ENCODE data around the gene ZNF783.

ZNF783 gene

DNA sequence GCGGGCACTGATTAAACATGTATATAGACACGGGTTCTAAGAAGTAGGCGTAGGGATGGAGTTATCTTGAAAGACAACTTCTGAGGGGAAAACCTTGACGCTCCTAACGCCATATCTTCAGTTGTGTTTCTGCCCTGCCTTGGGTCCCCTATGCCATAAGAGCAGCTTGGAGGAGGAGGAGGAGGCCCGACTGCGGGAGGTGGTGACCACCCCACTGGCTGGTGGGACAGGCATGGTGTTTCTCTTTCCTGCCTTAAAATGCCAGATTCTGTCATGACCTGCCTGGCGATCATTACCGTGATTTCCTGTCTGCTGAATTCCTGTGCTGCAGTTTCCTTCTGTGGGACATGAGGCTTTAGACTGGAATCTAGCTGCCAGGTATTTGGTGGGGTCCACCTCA lies 15.9 kb downstream of the ZNF783 start:
- Histone ChIP-seq H3K9me3 (replicated peaks in 1 of 11) (peaks cover 5 to 14% (median 7%) of the 10 kb centered on the region in 11 experiments; a peak in 15 of 22 replicates), H3K9ac (0 out of 22 replicates have a peak overlapping the region, but pooled peaks of 1 of the 11 experiments have one; percentile 9), H3K4me1 (no peaks in the 10 kb centered on the region), H3K36me3 (peaks cover 60 to 88% (median 84%) of the 10 kb centered on the region in 11 experiments), H3K27ac (no peak overlapping the region), H4K20me1 (peaks cover 0 to 6% (median 0%) of the 10 kb centered on the region in 11 experiments; a peak in 3 of 22 replicates), H3K4me2 (no peak overlapping the region), H3K27me3 (no peaks in the 10 kb centered on the region), H3K4me3 (no peak overlapping the region)
- TF ChIP-seq Cebpa-rat (IDR thresholded peaks at IDR 0.05), result no peak

DNA sequence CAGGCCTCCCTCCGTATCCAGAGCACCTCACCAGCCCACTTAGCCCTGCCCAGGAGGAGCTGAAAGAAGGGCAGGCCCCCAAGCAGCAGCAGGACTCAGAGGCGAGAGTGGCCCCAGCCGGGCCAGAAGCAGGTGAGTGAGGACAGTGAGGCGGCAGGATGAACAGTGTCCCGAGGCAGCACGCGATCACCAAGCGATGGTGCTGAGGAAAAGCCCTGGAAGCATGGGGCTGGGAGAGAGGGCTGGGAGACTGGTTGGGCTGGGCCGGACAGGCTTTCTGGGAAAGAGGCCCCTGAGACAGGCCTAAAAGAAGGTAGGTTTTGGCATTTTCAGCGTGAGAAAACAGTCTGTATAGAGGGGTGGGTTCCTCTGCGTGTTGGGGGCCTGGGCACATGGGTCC lies 16.4 kb downstream of the ZNF783 start:
- Histone ChIP-seq H3K9me3 (replicated peaks in 1 of 11) (peaks cover 5 to 14% (median 7%) of the 10 kb centered on the region in 11 experiments; a peak in 15 of 22 replicates), H3K36me3 (peaks cover 54 to 83% (median 78%) of the 10 kb centered on the region in 11 experiments), H3K4me1 (no peaks in the 10 kb centered on the region), H3K9ac (no peak overlapping the region), H3K4me3 (no peak overlapping the region), H3K27ac (no peak overlapping the region; a peak in 1 of 22 replicates), H4K20me1 (peaks cover 0 to 10% (median 0%) of the 10 kb centered on the region in 11 experiments; a peak in 3 of 22 replicates), H3K4me2 (no peak overlapping the region), H3K27me3 (no peaks in the 10 kb centered on the region)
- no peak for TF ChIP-seq Cebpa-rat (IDR thresholded peaks at IDR 0.05)

DNA sequence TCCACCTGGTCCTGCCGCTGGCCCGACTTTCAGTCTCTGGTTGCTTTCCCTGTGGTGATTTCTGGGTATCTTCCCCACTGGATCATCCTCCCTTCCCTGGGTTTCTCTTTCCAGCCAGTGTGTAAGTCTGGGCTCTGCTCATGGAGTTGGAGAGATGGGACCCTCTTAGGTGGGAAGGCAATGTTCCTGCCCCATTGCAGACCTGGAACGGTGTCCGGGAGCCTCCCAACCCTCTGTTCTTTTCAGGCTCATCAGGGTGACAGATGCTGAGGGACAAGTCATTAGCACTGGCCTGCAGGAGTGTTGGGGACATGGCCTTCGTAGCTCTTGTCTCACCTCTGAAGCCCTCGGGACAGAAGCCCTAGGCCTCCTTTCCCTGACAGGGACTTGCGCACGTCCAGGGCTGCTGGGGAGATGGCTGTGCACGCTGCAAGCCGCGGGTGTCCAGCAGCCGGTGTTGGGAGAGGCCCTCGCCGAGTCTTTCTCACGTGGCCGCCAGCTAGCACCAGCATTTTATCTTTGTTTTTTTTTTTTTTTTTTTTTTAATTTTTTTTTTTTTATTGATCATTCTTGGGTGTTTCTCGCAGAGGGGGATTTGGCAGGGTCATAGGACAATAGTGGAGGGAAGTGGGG lies 17.2 kb downstream of the ZNF783 start:
- Histone ChIP-seq H3K9me3 (replicated peaks in 1 of 11) (peaks cover 5 to 10% (median 6%) of the 10 kb centered on the region in 11 experiments; a peak in 15 of 22 replicates), H3K4me1 (peaks cover 0 to 6% (median 1%) of the 10 kb centered on the region in 10 experiments; a peak in 11 of 20 replicates), H4K20me1 (peaks cover 0 to 17% (median 4%) of the 10 kb centered on the region in 11 experiments; a peak in 8 of 22 replicates), H3K4me3 (no peak overlapping the region), H3K36me3 (peaks cover 48 to 78% (median 72%) of the 10 kb centered on the region in 11 experiments), H3K27ac (no peak overlapping the region), H3K4me2 (no peak overlapping the region), H3K9ac (no peak overlapping the region), H3K27me3 (peaks cover 0 to 6% (median 0%) of the 10 kb centered on the region in 11 experiments; a peak in 2 of 22 replicates)
- TF ChIP-seq Cebpa-rat (IDR thresholded peaks at IDR 0.05), result no peak

DNA sequence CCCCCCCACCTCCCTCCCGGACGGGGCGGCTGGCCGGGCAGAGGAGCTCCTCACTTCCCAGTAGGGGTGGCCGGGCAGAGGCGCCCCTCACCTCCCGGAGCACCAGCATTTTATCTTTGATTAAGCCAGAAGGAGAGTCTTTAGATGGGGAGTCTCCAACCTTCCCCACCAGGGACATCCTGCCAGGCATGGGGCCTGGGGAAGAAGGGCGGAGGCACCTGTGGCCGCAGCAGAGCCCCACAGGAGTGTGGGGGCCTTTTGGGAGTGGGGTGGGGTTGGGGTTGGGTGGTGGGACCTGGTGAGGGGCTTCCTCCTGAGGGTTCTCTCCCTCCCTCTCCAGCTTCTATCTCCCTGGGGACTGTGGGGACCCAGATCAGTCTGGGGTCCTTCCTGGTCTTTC lies 18.2 kb downstream of the ZNF783 start:
- TF ChIP-seq Cebpa-rat (IDR thresholded peaks at IDR 0.05), result no peak
- Histone ChIP-seq H3K4me3 (no peak overlapping the region), H4K20me1 (peaks cover 0 to 23% (median 7%) of the 10 kb centered on the region in 11 experiments; a peak in 8 of 22 replicates), H3K9ac (no peak overlapping the region), H3K4me1 (peaks cover 6 to 14% (median 10%) of the 10 kb centered on the region in 10 experiments; a peak in 16 of 20 replicates), H3K36me3 (peaks cover 41 to 70% (median 64%) of the 10 kb centered on the region in 11 experiments), H3K27ac (no peak overlapping the region), H3K4me2 (no peak overlapping the region), H3K9me3 (replicated peaks in 1 of 11) (0 out of 22 replicates have a peak, but pooled peaks cover 0 to 2% (median 0%) of the 10 kb centered on the region in 11 experiments), H3K27me3 (peaks cover 0 to 15% (median 0%) of the 10 kb centered on the region in 11 experiments; a peak in 4 of 22 replicates)

DNA sequence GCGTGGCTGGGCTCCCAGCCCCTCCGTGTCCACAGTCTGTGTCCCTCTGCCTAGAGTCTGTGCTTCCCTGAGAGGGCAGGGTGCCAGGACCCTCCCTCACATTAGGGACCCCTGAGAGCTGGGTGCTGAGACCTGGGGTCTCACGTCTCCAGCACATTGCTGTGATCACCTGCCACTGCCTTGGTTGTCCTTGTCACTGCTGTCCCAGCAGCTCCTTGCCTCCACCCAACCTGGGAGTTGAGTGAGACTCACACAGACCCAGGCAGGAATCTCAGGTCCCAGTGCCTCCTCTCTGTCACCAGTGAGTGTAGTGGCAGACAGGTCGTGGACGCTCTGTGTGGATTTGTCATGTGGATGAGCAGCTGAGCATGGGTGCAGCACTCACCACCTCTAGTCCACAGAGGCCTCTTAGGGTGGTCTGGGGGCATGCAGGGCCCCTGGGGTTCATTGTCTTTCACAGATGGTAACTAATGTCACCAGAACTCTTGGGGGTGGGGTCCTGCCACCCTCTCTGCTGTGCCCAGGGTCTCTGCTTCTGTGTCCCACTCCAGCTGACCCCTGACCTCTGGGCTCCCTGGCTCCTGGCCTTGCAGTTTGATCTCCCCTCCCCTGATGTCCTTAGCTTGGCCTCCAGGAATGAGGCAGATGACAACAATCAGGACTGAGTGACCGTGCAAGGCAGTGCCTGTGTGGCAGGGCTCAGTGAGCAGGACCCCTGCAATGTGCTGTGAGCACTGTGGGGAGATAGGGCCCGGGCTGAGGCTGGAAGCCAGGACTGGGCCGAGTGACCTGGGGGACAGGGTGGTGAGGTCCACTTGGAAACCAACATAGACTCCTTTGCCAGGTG lies 18.9 kb downstream of the ZNF783 start:
- H3K9ac ChIP-seq, result no peak overlapping the region
- H3K4me1 ChIP-seq, result peaks cover 12 to 22% (median 17%) of the 10 kb centered on the region in 10 experiments; a peak in 19 of 20 replicates
- TF ChIP-seq Cebpa-rat (IDR thresholded peaks at IDR 0.05), result no peak

DNA sequence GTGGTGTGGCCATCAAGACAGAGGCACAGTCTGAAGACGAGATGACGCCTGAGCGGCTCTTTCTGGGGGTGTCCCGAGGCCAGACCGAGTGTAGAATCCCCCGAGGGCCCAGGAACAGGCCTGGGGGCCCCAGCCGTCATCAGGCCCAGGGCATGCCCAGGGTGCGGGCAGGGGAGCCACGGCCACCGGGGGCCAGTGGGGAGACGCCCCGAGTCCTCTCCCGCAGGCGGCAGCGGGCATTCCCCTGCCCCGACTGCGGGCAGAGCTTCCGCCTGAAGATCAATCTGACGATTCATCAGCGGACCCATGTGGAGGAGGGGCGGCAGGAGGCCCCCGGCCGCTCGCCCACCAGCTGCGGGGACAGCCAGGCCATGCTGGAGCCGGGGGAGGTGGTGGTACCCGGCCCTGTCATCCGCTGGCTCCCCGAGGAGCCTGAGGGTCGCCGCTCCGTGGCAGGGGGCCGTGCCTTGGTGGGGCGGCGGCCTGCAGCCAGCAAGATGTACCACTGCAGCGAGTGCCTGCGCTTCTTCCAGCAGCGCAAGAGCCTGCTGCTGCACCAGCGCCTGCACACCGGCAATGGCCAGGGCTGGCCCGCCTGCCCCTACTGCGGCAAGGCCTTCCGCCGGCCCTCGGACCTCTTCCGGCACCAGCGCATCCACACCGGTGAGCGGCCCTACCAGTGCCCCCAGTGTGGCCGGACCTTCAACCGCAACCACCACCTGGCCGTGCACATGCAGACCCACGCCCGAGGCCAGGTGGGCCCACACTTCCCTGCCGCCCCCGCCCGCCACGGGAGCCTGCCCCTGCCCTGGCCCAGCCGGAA lies 19.7 kb downstream of the ZNF783 start:
- peaks cover 0 to 23% (median 7%) of the 10 kb centered on the region in 11 experiments; a peak in 8 of 22 replicates for H4K20me1 ChIP-seq

More for the DNA sequence above, 18.9 kb downstream of the ZNF783 start:
- Histone ChIP-seq H3K27me3 (peaks cover 0 to 17% (median 0%) of the 10 kb centered on the region in 11 experiments; a peak in 4 of 22 replicates), H3K36me3 (peaks cover 34 to 63% (median 56%) of the 10 kb centered on the region in 11 experiments), H3K4me3 (no peak overlapping the region), H4K20me1 (peaks cover 0 to 23% (median 7%) of the 10 kb centered on the region in 11 experiments; a peak in 8 of 22 replicates), H3K27ac (no peak overlapping the region), H3K9me3 (replicated peaks in 1 of 11) (no peaks in the 10 kb centered on the region), H3K4me2 (no peak overlapping the region)

DNA sequence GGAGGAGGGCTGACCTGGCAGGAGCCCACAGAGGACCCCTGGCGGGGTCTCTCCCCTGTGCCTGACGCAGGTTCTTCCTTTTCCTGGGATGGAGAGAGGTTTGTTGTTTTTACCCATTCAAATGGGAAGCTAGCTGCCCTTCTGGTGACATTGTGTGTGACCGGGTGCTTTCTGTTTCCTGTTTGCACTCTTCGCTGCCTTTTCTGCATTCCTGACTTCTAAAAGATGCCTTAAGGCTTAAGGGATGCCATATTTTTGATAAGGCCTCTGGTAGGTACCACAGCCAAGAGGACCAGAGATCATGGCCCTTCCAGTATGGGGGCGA lies 20.3 kb downstream of the ZNF783 start:
- H3K9ac ChIP-seq, result no peak overlapping the region
- H3K4me2 ChIP-seq, result no peak overlapping the region
- no peak for TF ChIP-seq Cebpa-rat (IDR thresholded peaks at IDR 0.05)
- H3K27ac ChIP-seq, result no peak overlapping the region
- no peak overlapping the region for H3K4me3 ChIP-seq
- peaks cover 25 to 50% (median 43%) of the 10 kb centered on the region in 11 experiments for H3K36me3 ChIP-seq
- H3K9me3 ChIP-seq (replicated peaks in 1 of 11), result no peaks in the 10 kb centered on the region
- peaks cover 15 to 35% (median 29%) of the 10 kb centered on the region in 10 experiments; a peak in 19 of 20 replicates for H3K4me1 ChIP-seq
- H3K27me3 ChIP-seq, result peaks cover 0 to 17% (median 0%) of the 10 kb centered on the region in 11 experiments; a peak in 4 of 22 replicates
- peaks cover 0 to 23% (median 7%) of the 10 kb centered on the region in 11 experiments; a peak in 8 of 22 replicates for H4K20me1 ChIP-seq

More for the DNA sequence above, 19.7 kb downstream of the ZNF783 start:
- H3K4me2 ChIP-seq, result no peak overlapping the region
- H3K4me3 ChIP-seq, result no peak overlapping the region
- TF ChIP-seq Cebpa-rat (IDR thresholded peaks at IDR 0.05), result no peak
- H3K27ac ChIP-seq, result no peak overlapping the region
- no peaks in the 10 kb centered on the region for H3K9me3 ChIP-seq (replicated peaks in 1 of 11)
- H3K27me3 ChIP-seq, result peaks cover 0 to 17% (median 0%) of the 10 kb centered on the region in 11 experiments; a peak in 4 of 22 replicates
- peaks cover 28 to 54% (median 48%) of the 10 kb centered on the region in 11 experiments for H3K36me3 ChIP-seq
- no peak overlapping the region; a peak in 1 of 22 replicates for H3K9ac ChIP-seq
- H3K4me1 ChIP-seq, result peaks cover 15 to 30% (median 24%) of the 10 kb centered on the region in 10 experiments; a peak in 19 of 20 replicates

DNA sequence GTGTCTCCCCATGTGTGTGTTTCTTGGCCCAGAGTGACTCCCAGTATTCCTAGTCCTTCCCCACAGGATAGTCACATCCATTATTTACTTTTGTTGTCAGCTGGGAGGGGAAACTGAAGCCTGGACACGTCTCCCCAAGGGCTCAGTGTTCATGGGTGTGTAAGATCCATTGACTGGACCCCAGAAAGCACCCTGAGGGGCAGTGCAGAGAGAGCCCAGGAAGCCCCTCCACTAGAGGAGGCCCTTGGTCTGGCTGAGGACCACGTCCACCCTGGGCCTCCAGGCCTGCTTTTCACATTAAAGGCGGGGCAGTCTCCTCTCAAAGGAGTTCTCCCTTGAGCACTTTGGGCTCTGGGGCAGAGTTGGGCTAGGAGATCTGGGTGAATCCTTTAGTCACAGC lies 21.3 kb downstream of the ZNF783 start:
- no peak overlapping the region for H3K4me3 ChIP-seq
- peaks cover 0 to 17% (median 0%) of the 10 kb centered on the region in 11 experiments; a peak in 4 of 22 replicates for H3K27me3 ChIP-seq
- no peak overlapping the region for H3K27ac ChIP-seq
- no peak for TF ChIP-seq Cebpa-rat (IDR thresholded peaks at IDR 0.05)
- H3K36me3 ChIP-seq, result peaks cover 15 to 42% (median 33%) of the 10 kb centered on the region in 11 experiments
- H3K9me3 ChIP-seq (replicated peaks in 1 of 11), result no peaks in the 10 kb centered on the region
- peaks cover 15 to 35% (median 29%) of the 10 kb centered on the region in 10 experiments; a peak in 19 of 20 replicates for H3K4me1 ChIP-seq
- no peak overlapping the region for H3K4me2 ChIP-seq
- peaks cover 0 to 23% (median 7%) of the 10 kb centered on the region in 11 experiments; a peak in 8 of 22 replicates for H4K20me1 ChIP-seq
- H3K9ac ChIP-seq, result no peak overlapping the region
